ENCODE data around the gene CDH23.

The CDH23 gene

GRCh38 chr10:71715026-71715425 is 318.3 kb downstream of the CDH23 start:
- DNase-seq, result no peak

DNA sequence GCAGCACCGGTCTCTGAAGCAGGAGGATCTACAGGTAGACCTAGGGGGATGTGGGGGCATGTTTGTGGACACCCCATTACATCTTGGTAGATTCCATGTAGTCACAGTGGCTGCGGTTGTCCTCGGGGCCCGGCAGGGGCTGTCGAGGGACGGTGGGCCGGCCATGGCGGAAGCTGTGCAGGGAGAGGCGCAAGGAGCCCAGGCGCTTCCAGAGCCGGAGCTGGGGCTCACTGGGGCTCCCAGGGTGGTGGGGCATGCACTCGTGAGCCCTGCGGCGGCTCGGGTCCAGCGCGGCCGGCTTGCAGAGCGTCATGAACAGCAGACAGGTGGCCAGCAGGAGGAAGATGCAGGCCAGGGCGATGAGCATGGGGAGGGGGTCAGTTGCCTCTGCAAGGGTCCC is 319.1 kb downstream of the CDH23 start:
- no peak for DNase-seq

DNA sequence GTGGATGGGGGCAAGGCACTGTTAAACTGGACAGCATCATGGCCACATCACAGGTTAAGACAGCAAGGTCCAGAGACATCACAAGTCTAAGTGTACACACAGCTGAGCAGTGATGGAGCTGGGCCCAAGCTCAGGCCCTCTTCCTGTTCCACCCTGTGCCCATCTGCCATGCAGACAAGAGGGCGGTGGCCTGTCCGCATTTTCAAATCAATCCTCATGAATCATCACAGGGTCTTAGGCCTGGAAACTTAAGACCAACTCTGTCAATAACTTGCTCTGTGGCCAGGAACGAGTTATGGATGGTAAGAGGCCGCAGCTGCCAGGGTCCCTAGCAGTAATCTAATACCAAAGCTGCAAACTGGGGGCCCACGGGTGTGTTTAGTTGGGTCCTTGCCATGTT is 319.7 kb downstream of the CDH23 start:
- no peak for DNase-seq

GRCh38 chr10:71717056-71717455 is 320.3 kb downstream of the CDH23 start:
- DNase-seq, result no peak

DNA sequence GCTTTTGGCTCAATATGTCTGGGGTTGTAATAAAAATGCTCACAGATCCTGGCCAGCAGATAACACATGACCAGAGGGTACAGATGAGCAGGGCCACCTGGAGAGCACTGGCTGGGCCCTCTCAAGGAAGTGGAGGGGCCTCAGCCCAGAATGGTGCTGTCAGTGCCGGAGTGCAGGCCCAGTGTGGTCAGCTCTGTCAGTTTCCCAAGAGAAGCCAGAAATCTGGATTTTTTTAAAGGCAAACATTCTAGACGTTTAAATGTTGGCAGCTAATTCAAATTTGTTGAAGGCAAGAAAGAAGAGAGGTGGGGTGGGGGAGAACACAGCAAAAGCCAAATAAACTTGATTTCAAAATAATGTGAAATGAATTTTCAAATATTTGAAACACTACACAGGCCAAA is 320.8 kb downstream of the CDH23 start:
- no peak for DNase-seq

- DNase-seq, result no peak
These were observed 321.5 kb downstream of the CDH23 start for GRCh38 chr10:71718165-71718698.

GRCh38 chr10:71719042-71719441 is 322.3 kb downstream of the CDH23 start:
- DNase-seq, result no peak

DNA sequence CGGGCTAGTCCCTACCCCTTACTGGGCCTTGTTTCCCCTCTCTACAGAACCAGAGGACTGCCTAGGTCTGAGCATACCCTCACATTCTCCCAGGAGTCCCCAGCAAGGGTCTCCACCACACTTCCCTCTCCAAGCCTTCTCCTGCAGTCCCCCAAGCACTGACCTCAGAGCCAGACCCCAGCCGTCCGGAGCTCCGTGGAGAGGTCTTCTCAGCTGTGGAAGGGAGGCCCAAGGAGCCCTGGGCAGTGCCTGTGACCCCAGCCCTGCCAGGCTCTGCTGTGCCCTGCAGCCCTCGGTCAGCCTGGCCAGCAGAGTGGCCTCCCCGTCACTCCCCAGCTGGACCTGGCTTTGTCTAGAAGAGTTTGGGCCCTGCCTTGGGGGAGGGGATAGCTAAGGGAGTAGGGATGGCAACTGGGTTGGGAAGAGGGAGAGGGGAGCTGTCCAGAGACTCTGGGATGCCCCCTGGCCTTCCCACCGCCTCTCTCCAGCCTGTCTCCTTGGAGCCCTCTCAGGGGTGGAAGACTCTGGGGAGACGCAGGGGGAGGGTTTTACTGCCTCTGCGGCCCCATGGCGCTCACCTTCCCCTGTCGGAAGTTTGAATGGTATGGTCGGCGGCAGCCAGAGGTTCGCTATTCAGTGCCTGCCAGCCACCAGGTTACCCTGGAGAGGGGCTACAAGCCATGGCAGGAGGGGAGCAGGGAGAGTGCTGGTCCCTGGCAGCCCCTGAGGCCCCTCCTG is 322.9 kb downstream of the CDH23 start, which contains the start of gene C10orf105:
Gene C10orf105 (minus strand): TSS at position 315 of the 738 bp plus-strand sequence. CDS start 3,441 bp downstream, outside the sequence.
- DNase-seq, result no peak

DNA sequence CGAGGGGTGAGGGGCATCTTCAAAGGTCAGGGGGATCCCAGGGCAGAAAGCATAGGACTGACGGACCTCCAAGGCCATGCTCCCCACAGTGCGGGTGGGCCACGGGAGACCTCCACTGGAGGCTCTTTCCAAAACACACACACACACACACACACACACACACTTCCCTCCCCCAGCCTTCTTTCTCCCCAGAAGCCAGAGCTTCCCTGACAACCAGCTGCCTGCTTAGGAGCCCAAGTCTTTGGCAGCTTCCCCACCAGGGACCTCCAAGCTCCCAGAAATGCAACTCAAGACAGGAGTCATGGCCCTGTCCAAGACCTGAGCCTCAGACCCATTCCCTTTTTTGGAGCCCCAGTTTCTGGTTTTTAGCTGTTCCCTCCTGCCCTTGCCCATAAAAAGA is 323.6 kb downstream of the CDH23 start:
- DNase-seq, result no peak

DNA sequence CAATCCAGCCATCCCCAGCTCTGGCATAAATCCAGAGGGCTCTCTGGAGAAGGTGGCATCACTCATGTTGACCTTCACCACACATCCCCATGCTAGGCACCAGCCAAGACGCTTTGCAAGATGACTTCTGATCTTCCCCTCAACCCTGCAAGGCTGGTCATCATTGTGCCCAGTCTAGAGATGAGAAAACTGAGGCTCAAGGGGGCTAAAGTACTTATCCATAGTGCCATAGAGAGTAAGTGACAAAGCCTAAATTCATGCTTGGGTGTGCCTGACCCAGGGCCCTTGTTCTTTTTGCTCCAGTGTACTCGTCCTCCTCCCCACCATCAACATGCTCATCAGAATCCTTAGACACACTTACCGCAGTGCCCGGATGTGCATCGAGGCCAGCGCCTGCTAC is 324.6 kb downstream of the CDH23 start:
- no peak for DNase-seq

GRCh38 chr10:71722849-71723248 is 326.1 kb downstream of the CDH23 start:
- DNase-seq, result no peak

DNA sequence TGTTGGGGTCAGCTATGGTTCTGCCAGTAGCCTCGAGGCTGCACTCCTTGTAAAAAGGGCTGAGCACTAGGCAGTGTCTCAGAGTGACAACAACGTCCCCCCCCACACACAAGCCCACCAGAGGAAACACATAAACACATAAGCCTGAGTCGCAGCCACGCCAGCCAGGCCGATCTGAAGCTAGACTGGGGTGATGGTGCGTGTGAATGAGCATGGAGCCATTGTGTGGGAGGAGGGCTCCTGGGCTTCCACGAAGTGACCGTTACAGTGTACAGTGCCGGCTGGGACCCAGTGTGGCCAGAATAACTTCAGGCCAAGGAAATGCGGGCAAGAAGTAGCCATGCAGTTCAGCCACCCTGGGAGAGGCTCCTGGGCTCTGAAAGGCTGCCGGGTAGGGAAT is 326.6 kb downstream of the CDH23 start:
- DNase-seq, result no peak

DNA sequence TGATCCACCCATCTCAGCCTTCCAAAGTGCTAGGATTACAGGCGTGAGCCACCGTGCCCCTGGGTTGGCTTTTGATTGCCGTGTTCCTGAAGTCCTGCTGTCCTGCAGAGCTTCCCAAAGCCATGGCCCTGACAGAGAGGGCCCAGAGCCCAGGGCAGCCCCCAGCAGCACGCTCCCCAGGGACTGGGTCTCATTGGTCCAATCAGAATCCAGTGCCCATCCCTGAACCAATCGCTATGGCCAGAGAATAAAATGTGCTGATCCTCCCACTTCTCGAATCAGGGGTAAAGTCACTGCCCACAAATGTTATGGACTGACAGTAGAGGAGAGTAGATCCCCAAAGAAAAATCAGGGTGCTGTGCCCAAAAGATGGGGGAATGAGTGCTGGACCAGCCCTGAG is 327.8 kb downstream of the CDH23 start:
- no peak for DNase-seq

GRCh38 chr10:71725249-71725648 is 328.5 kb downstream of the CDH23 start:
- no peak for DNase-seq

DNA sequence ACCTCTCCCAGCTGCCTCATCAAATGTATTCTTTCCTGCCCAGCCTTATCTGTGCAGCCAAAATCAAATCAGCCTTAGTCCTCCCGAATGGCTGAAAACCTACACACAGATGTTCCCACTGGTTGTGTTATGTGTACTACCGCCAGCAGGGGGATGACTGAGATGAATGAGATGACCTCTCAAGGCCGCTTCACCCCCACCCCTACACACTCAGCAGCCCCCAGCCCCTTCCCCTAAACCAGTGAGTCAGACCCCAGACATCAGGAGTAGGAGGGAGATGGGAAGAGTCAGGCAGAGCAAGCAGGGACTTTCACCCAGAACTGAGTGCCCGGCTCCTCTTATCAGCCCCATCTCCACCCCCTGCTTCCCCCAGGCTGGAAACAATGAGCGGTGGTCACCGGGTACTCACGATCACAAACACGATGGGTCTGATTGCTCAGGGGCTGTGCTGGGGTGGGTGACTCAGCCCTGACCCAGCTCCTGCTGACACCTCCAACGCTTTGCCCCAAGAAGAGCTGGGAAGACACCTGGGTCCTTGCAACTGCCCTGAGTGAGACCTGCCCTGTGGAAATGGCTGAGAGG is 329.4 kb downstream of the CDH23 start:
- no peak for DNase-seq

- DNase-seq, result no peak
These were observed 329.9 kb downstream of the CDH23 start for GRCh38 chr10:71726580-71727104.

- no peak for DNase-seq
These were observed 330.5 kb downstream of the CDH23 start for GRCh38 chr10:71727105-71727737.

GRCh38 chr10:71727738-71728737 is 331.3 kb downstream of the CDH23 start:
- no peak for DNase-seq

- no peak for DNase-seq
These were observed 332.5 kb downstream of the CDH23 start for GRCh38 chr10:71729161-71729636.

DNA sequence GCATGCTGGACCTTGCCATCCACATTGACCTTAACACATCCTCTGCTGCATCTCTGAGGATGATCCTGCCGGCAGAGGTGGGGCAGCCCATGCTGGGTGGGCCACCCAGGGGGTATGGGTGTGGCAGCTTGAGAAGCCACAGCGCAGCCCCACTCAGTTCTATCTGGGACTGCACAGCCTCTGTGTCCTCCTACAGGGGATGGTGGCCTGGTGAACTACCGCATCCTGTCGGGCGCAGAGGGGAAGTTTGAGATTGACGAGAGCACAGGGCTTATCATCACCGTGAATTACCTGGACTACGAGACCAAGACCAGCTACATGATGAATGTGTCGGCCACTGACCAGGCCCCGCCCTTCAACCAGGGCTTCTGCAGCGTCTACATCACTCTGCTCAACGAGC is 335.1 kb downstream of the CDH23 start:
- DNase-seq, result no peak

DNA sequence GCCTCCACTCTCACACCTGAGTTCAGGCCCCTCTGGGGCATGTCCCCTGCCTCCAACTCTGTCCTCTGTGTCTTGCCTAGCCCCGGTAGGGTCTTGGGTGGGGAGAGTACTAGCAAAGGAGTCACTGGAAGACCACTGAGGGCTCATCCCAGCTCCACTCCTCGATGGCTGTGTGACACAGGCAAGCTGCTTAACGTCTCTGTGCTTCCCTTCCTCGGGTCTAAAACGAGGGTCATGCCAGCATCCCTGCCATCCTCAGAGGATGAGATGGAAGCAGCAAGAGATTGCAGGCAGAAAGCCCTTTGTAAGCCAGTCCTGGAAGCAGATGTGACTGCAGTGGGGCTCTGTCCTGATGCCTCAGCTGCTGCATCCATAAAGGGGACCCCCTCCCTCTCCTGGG is 338.1 kb downstream of the CDH23 start:
- no peak for DNase-seq

Measured in NCI-H187 treated with DMSO at 0.1 percent for 48 hours (cell line).